Liver (tissue), 3 donors: ENCODE results near the gene PGLYRP3.

ENCODE experiments used
- CTCF ChIP-seq: fragments of 150-350 bp; IDR thresholded peaks from 2 replicates; pipeline ENCODE4 v1.5.1; 2017; ENCODE audit warnings: improper control_type of control experiment, low read depth, low read length; ENCODE audit not compliant: missing input control
- EGR1 ChIP-seq, 2 donors: IDR thresholded peaks; 2 replicates each; pipeline ENCODE4 v1.6.1; 2016 to 2018; ENCODE audit warnings: antibody characterized with exemption in 2 of 2, low read depth in 2 of 2
- GABPA ChIP-seq, 2 donors: IDR thresholded peaks in 1 of 2; conservative IDR thresholded peaks in 1 of 2; 2 replicates each; pipeline ENCODE4 v1.6.1; 2016; ENCODE audit warnings: antibody characterized with exemption in 2 of 2, mild to moderate bottlenecking in 1 of 2, moderate library complexity in 1 of 2
- JUND ChIP-seq, 2 donors: IDR thresholded peaks; 2 replicates each; pipeline ENCODE4 v1.6.1; 2016; ENCODE audit warnings: antibody characterized with exemption in 2 of 2
- MAX ChIP-seq: IDR thresholded peaks from 2 replicates; pipeline ENCODE4 v1.6.1; 2016; ENCODE audit warnings: antibody characterized with exemption
- NR2F2 ChIP-seq: IDR thresholded peaks from 2 replicates; pipeline ENCODE4 v1.6.1; 2016; ENCODE audit warnings: antibody characterized with exemption
- REST ChIP-seq: IDR thresholded peaks from 2 replicates; pipeline ENCODE4 v1.6.1; 2016; ENCODE audit warnings: antibody characterized with exemption, mild to moderate bottlenecking
- TAF1 ChIP-seq: conservative IDR thresholded peaks from 2 replicates; pipeline ENCODE4 v1.6.1; 2016; ENCODE audit warnings: antibody characterized with exemption, mild to moderate bottlenecking
- ZBTB33 ChIP-seq: IDR thresholded peaks from 2 replicates; pipeline ENCODE4 v1.6.1; 2016; ENCODE audit warnings: antibody characterized with exemption
- donor health status: healthy.
- donor health status: healthy.

- TF ChIP-seq CTCF (no peak), ZBTB33 (no peak), GABPA (IDR thresholded peaks at IDR 0.05 in 1 of 2, conservative IDR thresholded peaks at IDR 0.05 in 1 of 2) (no peak), MAX (no peak), TAF1 (no peak), JUND (IDR thresholded peaks at IDR 0.05) (no peak), EGR1 (IDR thresholded peaks at IDR 0.05; ENCODE audit: low read depth in 2 of 2) (no peak), NR2F2 (no peak), REST (no peak)
Observed at GRCh38 chr1:153312570-153313186, at the start of gene PGLYRP3.
